Thoracic aorta (tissue), 2 donors: ENCODE data around the gene C12orf76. TPM values are rescaled to one million over a fixed set of nuclear protein-coding genes. Genes with fewer than 3 reads are reported as not detected.

Experiments
- ATAC-seq: fragments of 150-250 bp; one replicate; pipeline ENCODE4 v1.8.0; 2017; ENCODE audit warnings: low read depth; ENCODE audit not compliant: insufficient number of reproducible peaks, low FRiP score
- DNase-seq: peaks from one replicate; pipeline ENCODE4 v3.0.0-alpha.2; 2020; ENCODE audit warnings: low spot score
- H3K27ac ChIP-seq, 2 donors: fragments of 200-600 bp; sonication (generic); 1 replicate in 1 of 2; 2 replicates in 1 of 2; pipeline ENCODE4 v1.5.1; 2016; ENCODE audit warnings: mild to moderate bottlenecking in 2 of 2, moderate library complexity in 2 of 2
- H3K27me3 ChIP-seq: fragments of 200-600 bp; sonication (generic); replicated peaks from 2 replicates; pipeline ENCODE4 v1.6.0; 2016; ENCODE audit warnings: mild to moderate bottlenecking; ENCODE audit not compliant: insufficient read depth
- H3K36me3 ChIP-seq: fragments of 200-600 bp; sonication (generic); one replicate; pipeline ENCODE4 v1.5.1; 2016
- H3K4me1 ChIP-seq, 2 donors: fragments of 200-600 bp; sonication (generic); 1 replicate in 1 of 2; 2 replicates in 1 of 2; pipeline versions ENCODE4 v1.5.1 to v1.6.0; 2016; ENCODE audit warnings: low read depth in 2 of 2, mild to moderate bottlenecking in 1 of 2; ENCODE audit not compliant: control insufficient read depth in 1 of 2
- H3K4me3 ChIP-seq: fragments of 200-600 bp; sonication (generic); 2 replicates; pipeline ENCODE4 v1.5.1; 2016; ENCODE audit warnings: mild to moderate bottlenecking
- H3K9me3 ChIP-seq: fragments of 200-600 bp; sonication (generic); 2 replicates; pipeline ENCODE4 v1.5.1; 2016
- CTCF ChIP-seq: fragments of 200-600 bp; sonication (generic); IDR thresholded peaks from one replicate; pipeline ENCODE4 v1.5.1; 2019; ENCODE audit warnings: antibody characterized with exemption
- total RNA-seq, 2 donors: library from RNA; depleted of rRNA; stranded (reverse); fragments of >200 nt; gene quantifications; one replicate each; pipeline versions ENCODE4 v1.1.0 to v1.2.3, GENCODE V29; 2016

C12orf76 gene
- total RNA-seq, 2 donors from 2014 or later = 6.4 to 18.1 TPM

- Histone ChIP-seq H3K4me1 (peaks cover 10 to 41% of the 10 kb centered on the region in 2 donors), H3K36me3 (no peaks in the 10 kb centered on the region), H3K27ac (peak within 1 kb of the TSS; percentile 53 to 79), H3K27me3 (no peaks in the 10 kb centered on the region), H3K4me3 (peak within 1 kb of the TSS; percentile 88), H3K9me3 (no peaks in the 10 kb centered on the region)
- DNase-seq (peak; percentile 72), ATAC-seq (peak; percentile 73)
- no peak for TF ChIP-seq CTCF
These were observed 52.4 kb downstream of the C12orf76 start, which contains the start of gene GIT2 for GRCh38 chr12:109995686-109996482. Gene GIT2, minus strand, starts transcription at chr12:109996368. Its CDS starts 144 bp downstream, at chr12:109996224.

- Histone ChIP-seq H3K27me3 (no peaks in the 10 kb centered on the region), H3K27ac (peak overlapping the region; percentile 53 to 79), H3K36me3 (no peaks in the 10 kb centered on the region), H3K4me3 (peak overlapping the region; percentile 88), H3K4me1 (peaks cover 6 to 35% of the 10 kb centered on the region in 2 donors), H3K9me3 (no peaks in the 10 kb centered on the region)
- ATAC-seq (no peak), DNase-seq (no peak)
- no peak for TF ChIP-seq CTCF
These were observed 53.0 kb downstream of the C12orf76 start for GRCh38 chr12:109995361-109995685.

- DNase-seq = no peak
- TF ChIP-seq CTCF = no peak
- ATAC-seq = no peak
- H3K27ac ChIP-seq = peak overlapping the region in 1 of 2 donors; percentile 79
- no peaks in the 10 kb centered on the region for H3K36me3 ChIP-seq
- H3K27me3 ChIP-seq = no peaks in the 10 kb centered on the region
- peaks cover 5 to 31% of the 10 kb centered on the region in 2 donors for H3K4me1 ChIP-seq
- H3K4me3 ChIP-seq = peak overlapping the region; percentile 88
- no peaks in the 10 kb centered on the region for H3K9me3 ChIP-seq
These were observed 53.7 kb downstream of the C12orf76 start for GRCh38 chr12:109994401-109995175.

GRCh38 chr12:109993091-109993490, 55.2 kb downstream of the C12orf76 start:
- H3K4me3 ChIP-seq = no peak overlapping the region
- peaks cover 5 to 24% of the 10 kb centered on the region in 2 donors for H3K4me1 ChIP-seq
- H3K27me3 ChIP-seq = no peaks in the 10 kb centered on the region
- H3K36me3 ChIP-seq = peaks cover 4% of the 10 kb centered on the region
- no peak for TF ChIP-seq CTCF
- no peaks in the 10 kb centered on the region for H3K9me3 ChIP-seq
- H3K27ac ChIP-seq = no peak overlapping the region
- ATAC-seq = no peak
- DNase-seq = no peak

GRCh38 chr12:109991586-109991985, 56.7 kb downstream of the C12orf76 start:
- H3K27me3 ChIP-seq = no peaks in the 10 kb centered on the region
- no peak for TF ChIP-seq CTCF
- H3K27ac ChIP-seq = no peak overlapping the region
- H3K36me3 ChIP-seq = peaks cover 8% of the 10 kb centered on the region
- no peak for ATAC-seq
- DNase-seq = no peak
- peaks cover 5 to 21% of the 10 kb centered on the region in 2 donors for H3K4me1 ChIP-seq
- no peak overlapping the region for H3K4me3 ChIP-seq
- no peaks in the 10 kb centered on the region for H3K9me3 ChIP-seq
